Kidney (tissue), 14 donors: ENCODE measurements around the gene DPP3. TPM values are rescaled to one million over a fixed set of nuclear protein-coding genes. Genes with fewer than 3 reads are reported as not detected.
"Not testable (repeated sequence)": the region's sequence is repeated elsewhere in the genome, so short reads cannot be mapped to it uniquely, and the experiment has no call there.

ENCODE experiments used
- DNase-seq, 5 donors: peaks; one replicate each; pipeline ENCODE4 v3.0.0-alpha.2; 2013 to 2020
- FAIRE-seq: peaks from 2 replicates; lab custom pipeline; 2012; peaks lifted over from hg19 to GRCh38; lab: Jason Lieb, UNC
- H3K27ac ChIP-seq, 2 donors: one replicate each; pipeline ENCODE4 v1.7.0; 2013; ENCODE audit warnings: low read depth in 2 of 2, low read length in 2 of 2, inconsistent platforms in 1 of 2
- H3K27me3 ChIP-seq: one replicate; pipeline ENCODE4 v1.7.1; 2013; ENCODE audit warnings: low read length, inconsistent platforms; ENCODE audit not compliant: control insufficient read depth, insufficient read depth
- H3K36me3 ChIP-seq, 3 donors: one replicate each; pipeline versions ENCODE4 v1.7.0 to v1.7.1; 2013; ENCODE audit warnings: low read length in 3 of 3, control low read depth in 1 of 3, inconsistent platforms in 1 of 3; ENCODE audit not compliant: insufficient read depth in 3 of 3, control insufficient read depth in 2 of 3
- H3K4me1 ChIP-seq, 3 donors: one replicate each; pipeline versions ENCODE4 v1.7.0 to v1.7.1; 2013; ENCODE audit warnings: low read length in 3 of 3, inconsistent platforms in 1 of 3, low read depth in 1 of 3; ENCODE audit not compliant: control insufficient read depth in 2 of 3, insufficient read depth in 2 of 3
- H3K4me3 ChIP-seq, 3 donors: one replicate each; pipeline versions ENCODE4 v1.7.0 to v1.8.1; 2013; ENCODE audit warnings: low read length in 3 of 3, control low read depth in 1 of 3, inconsistent platforms in 1 of 3
- H3K9ac ChIP-seq, 3 donors: one replicate each; pipeline versions ENCODE4 v1.7.0 to v1.7.1; 2013; ENCODE audit warnings: low read length in 3 of 3, control low read depth in 1 of 3, inconsistent platforms in 1 of 3
- H3K9me3 ChIP-seq, 3 donors: one replicate each; pipeline versions ENCODE4 v1.7.0 to v1.7.1; 2013; ENCODE audit warnings: low read length in 3 of 3, control low read depth in 1 of 3, inconsistent platforms in 1 of 3; ENCODE audit not compliant: control insufficient read depth in 2 of 3, insufficient read depth in 1 of 3
- CTCF ChIP-seq: IDR thresholded peaks from 3 replicates; pipeline ENCODE4 v1.5.1; 2012; ENCODE audit warnings: mild to moderate bottlenecking, moderate library complexity, borderline replicate concordance; ENCODE audit not compliant: insufficient read depth; ENCODE audit errors: extremely low read depth
- intact Hi-C: fragments of 100-400 bp; cut with DNase I; formaldehyde crosslinking; loops from one replicate; pipeline ENCODE4 v1.11.1; 2022
- polyA plus RNA-seq: library from polyadenylated mRNA; stranded (reverse); fragments of 350-450 nt; fragmentation: Illumina TruSeq; extraction: RNeasy Lipid Tissue Mini Kit (QIAGEN cat#74804); gene quantifications from one replicate; pipeline ENCODE4 v1.2.3, GENCODE V29; 2014; ENCODE audit warnings: low read depth, low replicate concordance; ENCODE audit not compliant: insufficient read depth
- total RNA-seq: library from RNA; stranded (reverse); fragmentation: NEBNext Ultra II Directional; extraction: Animal tissue kit (Norgen Biotek cat#: 25700); gene quantifications from one replicate; pipeline ENCODE4 v1.2.1, GENCODE V29; 2021
- donor health status: control.
- donor health status: control.
- donor health status: control.
- donor health status: control.
- donor health status: control.
- donor health status: DM: yes; HTN: yes; CAD: no.
- donor health status: Normal renal cell carcinoma (clear cell type).

The DPP3 gene
- total and polyA plus RNA-seq, 2 donors from 2014 or later = 32.9 to 41.7 TPM

- Histone ChIP-seq H3K4me3 (no peak overlapping the region), H3K9ac (no peak overlapping the region), H3K4me1 (no peaks in the 10 kb centered on the region), H3K27me3 (no peaks in the 10 kb centered on the region), H3K9me3 (peaks cover 0 to 3% (median 0%) of the 10 kb centered on the region in 3 donors), H3K36me3 (no peaks in the 10 kb centered on the region), H3K27ac (no peak overlapping the region)
- TF ChIP-seq CTCF = no peak
- DNase-seq = no peak
- FAIRE-seq = no peak
- intact Hi-C loops = no loop called here
Observed at GRCh38 chr11:66459138-66459778, 21.0 kb upstream of the DPP3 start.

GRCh38 chr11:66462010-66462409 is 18.2 kb upstream of the DPP3 start:
- no peak overlapping the region for H3K4me3 ChIP-seq
- no peaks in the 10 kb centered on the region for H3K27me3 ChIP-seq
- H3K36me3 ChIP-seq = no peaks in the 10 kb centered on the region
- DNase-seq = no peak
- intact Hi-C loops = no loop called here
- no peak overlapping the region for H3K9ac ChIP-seq
- TF ChIP-seq CTCF = no peak
- no peaks in the 10 kb centered on the region for H3K4me1 ChIP-seq
- H3K27ac ChIP-seq = no peak overlapping the region
- no peak for FAIRE-seq
- H3K9me3 ChIP-seq = peaks cover 0 to 3% (median 0%) of the 10 kb centered on the region in 3 donors

- no peak for FAIRE-seq
- Histone ChIP-seq H3K4me3 (no peak overlapping the region), H3K27me3 (no peaks in the 10 kb centered on the region), H3K9ac (no peak overlapping the region), H3K4me1 (peaks cover 0 to 6% (median 5%) of the 10 kb centered on the region in 3 donors), H3K9me3 (peaks cover 0 to 3% (median 0%) of the 10 kb centered on the region in 3 donors), H3K27ac (no peak overlapping the region), H3K36me3 (no peaks in the 10 kb centered on the region)
- TF ChIP-seq CTCF = no peak
- intact Hi-C loops = no loop called here
- DNase-seq = no peak
Observed at GRCh38 chr11:66462911-66463310, 17.3 kb upstream of the DPP3 start.

- H3K27ac ChIP-seq, intact Hi-C loops, FAIRE-seq, H3K9me3 ChIP-seq, H3K9ac ChIP-seq, H3K27me3 ChIP-seq, H3K4me1 ChIP-seq, DNase-seq, H3K36me3 ChIP-seq, H3K4me3 ChIP-seq: not testable (repeated sequence)
Observed at GRCh38 chr11:66464116-66464515, 16.1 kb upstream of the DPP3 start.
